NB4 (cell line): ENCODE results near the gene CMKLR1.
A peak's percentile ranks its signal among the peaks of the same experiment; 100 is the strongest.

Experiments used
- DNase-seq: peaks from one replicate; pipeline ENCODE4 v3.0.0; 2010; ENCODE audit warnings: low read depth
- H3K4me3 ChIP-seq: one replicate; pipeline ENCODE4 v1.5.1; 2011; ENCODE audit warnings: mild to moderate bottlenecking, low read depth, low read length, moderate library complexity
- MYC ChIP-seq: IDR thresholded peaks from 2 replicates; pipeline ENCODE4 v1.6.1; 2011; ENCODE audit warnings: low read depth, low read length
- POLR2A ChIP-seq: IDR thresholded peaks from 2 replicates; pipeline ENCODE4 v1.6.1; 2011; ENCODE audit warnings: mild to moderate bottlenecking; ENCODE audit not compliant: insufficient read length; ENCODE audit errors: extremely low read depth
- TF ChIP-seq, protein P1 (sequence below): IDR thresholded peaks from one replicate; pipeline ENCODE4 v1.5.1; 2012; ENCODE audit warnings: low read depth, low read length
- TF ChIP-seq, protein P2 (sequence below): IDR thresholded peaks from 2 replicates; pipeline ENCODE4 v1.6.1; 2011; ENCODE audit warnings: low read depth, low read length

CMKLR1 gene

DNA sequence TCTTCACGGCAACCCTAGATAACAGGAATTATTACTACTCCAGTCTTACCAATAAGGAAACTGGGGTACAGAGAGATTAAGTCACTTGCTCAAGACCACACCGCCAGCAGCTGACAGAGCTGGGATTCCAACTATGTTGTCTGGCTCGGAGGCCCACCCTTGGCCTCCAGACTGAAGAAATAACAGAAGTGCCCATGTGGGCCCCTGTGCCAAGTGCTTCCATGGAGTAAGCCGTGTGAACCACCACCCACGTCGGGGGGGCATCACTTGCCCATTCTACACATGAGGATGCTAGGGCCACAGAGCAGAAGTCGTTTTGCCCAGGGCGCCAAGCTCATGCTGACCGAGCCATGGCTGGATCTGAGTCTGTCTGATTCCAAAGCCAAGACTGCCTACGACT lies 926 bp upstream of the CMKLR1 start:
- TF ChIP-seq MYC (no peak), POLR2A (no peak)
- TF ChIP-seq, protein P1, sequence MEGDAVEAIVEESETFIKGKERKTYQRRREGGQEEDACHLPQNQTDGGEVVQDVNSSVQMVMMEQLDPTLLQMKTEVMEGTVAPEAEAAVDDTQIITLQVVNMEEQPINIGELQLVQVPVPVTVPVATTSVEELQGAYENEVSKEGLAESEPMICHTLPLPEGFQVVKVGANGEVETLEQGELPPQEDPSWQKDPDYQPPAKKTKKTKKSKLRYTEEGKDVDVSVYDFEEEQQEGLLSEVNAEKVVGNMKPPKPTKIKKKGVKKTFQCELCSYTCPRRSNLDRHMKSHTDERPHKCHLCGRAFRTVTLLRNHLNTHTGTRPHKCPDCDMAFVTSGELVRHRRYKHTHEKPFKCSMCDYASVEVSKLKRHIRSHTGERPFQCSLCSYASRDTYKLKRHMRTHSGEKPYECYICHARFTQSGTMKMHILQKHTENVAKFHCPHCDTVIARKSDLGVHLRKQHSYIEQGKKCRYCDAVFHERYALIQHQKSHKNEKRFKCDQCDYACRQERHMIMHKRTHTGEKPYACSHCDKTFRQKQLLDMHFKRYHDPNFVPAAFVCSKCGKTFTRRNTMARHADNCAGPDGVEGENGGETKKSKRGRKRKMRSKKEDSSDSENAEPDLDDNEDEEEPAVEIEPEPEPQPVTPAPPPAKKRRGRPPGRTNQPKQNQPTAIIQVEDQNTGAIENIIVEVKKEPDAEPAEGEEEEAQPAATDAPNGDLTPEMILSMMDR: no peak
- TF ChIP-seq, protein P2, sequence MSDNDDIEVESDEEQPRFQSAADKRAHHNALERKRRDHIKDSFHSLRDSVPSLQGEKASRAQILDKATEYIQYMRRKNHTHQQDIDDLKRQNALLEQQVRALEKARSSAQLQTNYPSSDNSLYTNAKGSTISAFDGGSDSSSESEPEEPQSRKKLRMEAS: no peak
- DNase-seq: no peak
- H3K4me3 ChIP-seq: no peak overlapping the region

DNA sequence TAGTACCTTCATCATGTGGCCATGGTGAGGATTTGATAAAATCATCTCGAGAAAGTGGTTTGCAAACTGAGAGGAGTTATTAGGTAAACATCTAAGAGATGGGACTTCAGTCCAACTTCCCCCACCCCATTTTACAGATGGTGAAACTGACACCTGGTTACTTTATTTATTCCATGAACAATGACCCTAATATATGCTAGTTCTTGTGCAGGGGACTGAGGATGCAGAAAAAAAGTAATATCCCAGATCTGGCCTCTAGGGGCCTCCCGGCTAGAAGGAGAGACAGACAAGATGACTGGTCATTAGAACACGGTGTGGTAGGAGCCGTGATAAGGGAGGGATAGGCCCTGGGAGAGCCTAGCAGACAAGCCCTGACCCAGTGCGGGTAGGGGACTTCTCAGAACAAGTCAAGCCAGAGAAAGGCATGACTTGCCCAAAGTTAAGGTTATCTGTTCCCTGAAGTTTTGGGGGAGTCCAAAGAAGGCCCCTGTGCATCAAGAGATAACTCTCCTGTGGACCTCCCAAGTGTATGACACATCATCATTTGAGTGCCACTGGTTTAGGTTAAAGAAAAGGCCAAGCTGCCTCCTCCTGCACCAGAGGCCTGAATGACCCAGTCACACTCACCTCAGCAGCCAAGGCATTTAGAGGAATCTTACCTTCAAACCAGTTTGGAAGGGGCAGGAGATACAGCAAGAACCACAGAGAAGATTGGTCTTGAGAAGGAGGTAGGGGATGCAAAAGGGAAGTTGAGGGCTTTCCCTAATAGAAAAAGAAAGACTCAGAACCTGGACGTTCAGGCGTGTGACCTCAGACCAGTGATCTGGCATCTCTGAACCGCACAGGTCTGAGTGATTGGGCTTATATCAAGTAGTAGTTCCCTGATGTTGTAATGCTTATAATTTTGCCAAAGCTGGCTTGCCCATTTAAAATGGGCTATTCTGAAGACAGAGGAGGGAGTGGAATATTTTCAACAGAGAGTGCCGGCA lies 1.6 kb downstream of the CMKLR1 start:
- no peak overlapping the region for H3K4me3 ChIP-seq
- TF ChIP-seq, protein P2: no peak
- no peak for TF ChIP-seq POLR2A
- TF ChIP-seq, protein P1: peak; percentile 69
- TF ChIP-seq MYC: no peak; the same call in 1 of the 2 replicates
- DNase-seq: peak; percentile 69

DNA sequence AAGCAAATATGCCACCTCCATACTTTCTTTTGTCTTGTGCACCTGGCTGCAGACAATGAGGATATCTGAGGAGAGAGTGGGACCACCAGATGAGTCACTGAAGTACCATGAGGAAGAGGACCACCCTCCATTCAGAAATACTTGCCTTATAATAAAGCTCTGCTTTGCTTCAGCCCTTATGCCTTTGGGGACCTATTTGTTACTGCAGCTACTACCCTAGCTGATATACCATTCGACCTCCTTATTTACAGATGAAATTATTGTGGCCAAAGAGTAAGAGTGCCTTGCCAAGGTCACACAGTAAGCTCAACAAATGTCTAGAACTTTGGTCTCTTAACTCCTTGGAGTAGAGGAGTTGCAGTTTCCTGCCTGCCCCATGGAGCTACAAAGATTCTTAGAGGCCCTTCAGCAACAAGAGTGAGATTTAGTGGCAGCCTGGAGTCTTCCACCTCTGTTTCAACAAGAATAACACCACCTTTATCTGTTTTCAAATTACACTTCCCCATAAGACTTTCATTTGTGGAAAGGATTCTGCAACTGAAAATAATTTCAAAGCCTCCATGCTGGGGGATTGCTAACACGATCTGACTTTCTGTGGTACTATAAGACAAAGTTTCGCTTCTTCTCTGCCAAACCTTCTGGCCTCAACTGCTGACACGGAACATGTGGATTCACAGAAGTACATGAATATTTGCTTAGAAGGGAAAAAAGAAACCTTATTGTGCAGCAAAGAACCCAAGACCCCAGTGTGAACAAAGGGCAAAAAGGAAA lies 3.6 kb downstream of the CMKLR1 start:
- DNase-seq: no peak
- H3K4me3 ChIP-seq: no peak overlapping the region

DNA sequence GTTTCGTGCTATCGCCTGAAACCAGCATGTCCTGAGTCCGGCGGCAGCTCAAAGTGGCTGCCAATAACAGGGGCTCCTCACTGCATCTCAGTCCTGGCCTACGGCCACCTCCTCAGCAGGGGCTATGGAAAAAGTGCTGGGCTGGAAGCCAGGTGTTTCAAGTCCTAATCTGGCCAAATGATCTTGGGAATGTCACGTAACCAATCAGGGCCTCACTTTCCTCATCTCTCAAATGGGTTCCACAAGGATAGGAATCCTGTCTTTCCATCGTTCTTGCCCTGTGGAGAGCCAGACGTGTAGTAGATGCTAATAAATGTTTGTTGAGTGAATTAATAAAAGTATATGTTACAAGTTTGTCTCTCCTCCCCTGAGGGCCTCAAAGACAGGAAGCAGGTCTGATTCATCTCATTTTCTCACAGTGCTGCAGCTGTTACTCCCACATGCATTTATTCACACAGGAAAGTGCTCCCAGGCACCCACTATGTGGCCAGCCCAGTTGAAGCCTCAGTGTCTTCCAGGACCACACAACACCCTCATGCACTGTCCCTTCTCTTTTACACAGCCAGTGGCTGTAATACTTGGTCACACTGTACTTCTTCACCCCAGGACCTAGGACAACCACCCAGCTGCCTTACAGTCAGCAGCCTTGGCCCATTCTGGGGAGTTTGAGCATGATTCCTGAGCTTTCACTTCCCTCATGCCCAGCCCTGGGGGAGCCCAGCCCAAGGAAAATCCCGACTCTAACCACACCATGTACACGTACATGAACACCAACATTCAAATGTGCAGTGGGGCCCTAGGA lies 5.0 kb downstream of the CMKLR1 start:
- TF ChIP-seq POLR2A (no peak), MYC (0 out of 2 replicates have a peak, but pooled peaks have one; percentile 39)
- TF ChIP-seq, protein P1: no peak
- TF ChIP-seq, protein P2: peak; percentile 62
- DNase-seq: peak; percentile 85
- no peak overlapping the region for H3K4me3 ChIP-seq

More for the DNA sequence above, 3.6 kb downstream of the CMKLR1 start:
- TF ChIP-seq, protein P2: no peak

DNA sequence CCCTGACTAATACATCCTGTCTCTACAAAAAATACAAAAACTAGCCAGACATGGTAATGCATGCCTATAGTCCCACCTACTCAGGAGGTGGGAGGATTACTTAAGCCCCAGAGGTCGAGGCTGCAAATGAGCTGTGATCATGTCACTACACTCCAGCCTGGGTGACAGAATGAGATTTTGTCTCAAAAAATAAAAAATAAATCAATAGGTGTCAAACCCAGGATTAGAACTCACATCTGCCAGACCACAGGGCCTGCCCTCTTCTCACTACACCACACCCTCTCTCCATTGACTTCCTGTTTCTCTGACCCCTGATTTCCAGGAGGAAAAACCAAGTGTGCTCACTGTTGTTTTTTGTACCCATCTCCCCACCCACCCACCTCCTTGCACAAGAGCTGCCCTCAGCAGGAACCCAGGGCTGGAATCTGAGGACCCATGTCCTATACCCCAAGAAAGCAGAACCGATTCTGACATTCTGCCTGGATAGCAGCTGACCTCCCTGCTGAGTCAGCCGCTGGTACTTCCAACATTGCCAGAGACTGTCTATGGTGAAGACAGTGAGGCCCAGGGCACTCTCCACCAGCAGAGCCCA lies 6.2 kb downstream of the CMKLR1 start:
- peak; percentile 92 for DNase-seq
- no peak overlapping the region for H3K4me3 ChIP-seq
- TF ChIP-seq, protein P2: no peak
- TF ChIP-seq MYC (no peak), POLR2A (no peak)
- TF ChIP-seq, protein P1: no peak
